Nucleus accumbens (tissue), 56 donors: ENCODE data around the gene LRFN2.

Experiments
- DNase-seq, 56 donors: peaks; one replicate each; lab custom pipeline; 2025; lab: John Stamatoyannopoulos, UW

The LRFN2 gene

GRCh38 chr6:40520678-40521077 is 66.5 kb downstream of the LRFN2 start:
- DNase-seq, result no peak

GRCh38 chr6:40520084-40520483 is 67.1 kb downstream of the LRFN2 start:
- no peak for DNase-seq

- no peak for DNase-seq
Measured at GRCh38 chr6:40517654-40518053, 69.5 kb downstream of the LRFN2 start.

- no peak for DNase-seq
Measured at GRCh38 chr6:40516429-40516828, 70.7 kb downstream of the LRFN2 start.

- DNase-seq, result no peak
Measured at GRCh38 chr6:40512340-40512739, 74.8 kb downstream of the LRFN2 start.

GRCh38 chr6:40511884-40512283 is 75.3 kb downstream of the LRFN2 start:
- no peak for DNase-seq

GRCh38 chr6:40510442-40510841 is 76.7 kb downstream of the LRFN2 start:
- no peak for DNase-seq

GRCh38 chr6:40509716-40510260 is 77.4 kb downstream of the LRFN2 start:
- DNase-seq, result peak in 14 of 56 donors; percentile 1 to 40 (median 14)

- DNase-seq, result no peak
Measured at GRCh38 chr6:40509086-40509485, 78.1 kb downstream of the LRFN2 start.

- DNase-seq, result peak in 9 of 56 donors; percentile 3 to 48 (median 11)
Measured at GRCh38 chr6:40506954-40507353, 80.2 kb downstream of the LRFN2 start.

- no peak for DNase-seq
Measured at GRCh38 chr6:40505191-40505810, 81.9 kb downstream of the LRFN2 start.

- no peak for DNase-seq
Measured at GRCh38 chr6:40504274-40504673, 82.9 kb downstream of the LRFN2 start.

- DNase-seq, result no peak
Measured at GRCh38 chr6:40500227-40500626, 86.9 kb downstream of the LRFN2 start.

GRCh38 chr6:40499215-40499614 is 87.9 kb downstream of the LRFN2 start:
- no peak for DNase-seq

- DNase-seq, result no peak
Measured at GRCh38 chr6:40498148-40498547, 89.0 kb downstream of the LRFN2 start.

- DNase-seq, result no peak
Measured at GRCh38 chr6:40492187-40492586, 95.0 kb downstream of the LRFN2 start.

- DNase-seq, result no peak
Measured at GRCh38 chr6:40490508-40490907, 96.7 kb downstream of the LRFN2 start.

- DNase-seq, result no peak
Measured at GRCh38 chr6:40489798-40490197, 97.4 kb downstream of the LRFN2 start.

GRCh38 chr6:40486576-40486975 is 100.6 kb downstream of the LRFN2 start:
- peak in 16 of 56 donors; percentile 9 to 71 (median 28) for DNase-seq

GRCh38 chr6:40485795-40486194 is 101.4 kb downstream of the LRFN2 start:
- no peak for DNase-seq

- no peak for DNase-seq
Measured at GRCh38 chr6:40485300-40485699, 101.9 kb downstream of the LRFN2 start.

GRCh38 chr6:40484066-40484465 is 103.1 kb downstream of the LRFN2 start:
- peak in 3 of 56 donors; percentile 6 to 22 (median 19) for DNase-seq

GRCh38 chr6:40482532-40482931 is 104.6 kb downstream of the LRFN2 start:
- DNase-seq, result peak in 49 of 56 donors; percentile 8 to 86 (median 49)
